ENCODE data around the gene CD99L2. TPM values are rescaled to one million over a fixed set of nuclear protein-coding genes. Genes with fewer than 3 reads are reported as not detected.

Gene CD99L2
- total RNA-seq, 2 donors from 2014 or later, result 12.3 to 15.4 TPM

- H3K36me3 ChIP-seq, result no peaks in the 10 kb centered on the region
- H3K27me3 ChIP-seq, result no peaks in the 10 kb centered on the region
- intact Hi-C loops (cut with DNase I), result no loop called here
- H3K4me1 ChIP-seq, result no peaks in the 10 kb centered on the region
- no peaks in the 10 kb centered on the region for H3K9me3 ChIP-seq
- H3K9ac ChIP-seq (ENCODE audit: low read depth in 2 of 2, low read length in 2 of 2), result no peak overlapping the region
- DNase-seq, result no peak
- H3K27ac ChIP-seq, result no peak overlapping the region
- H3K4me3 ChIP-seq, result no peak overlapping the region
- no peak for TF ChIP-seq CTCF (IDR thresholded peaks at IDR 0.05)
Observed at GRCh38 chrX:150871341-150871811, 27.1 kb downstream of the CD99L2 start.

GRCh38 chrX:150870487-150871340 is 27.8 kb downstream of the CD99L2 start:
- no peak overlapping the region for H3K4me3 ChIP-seq
- TF ChIP-seq CTCF (IDR thresholded peaks at IDR 0.05), result no peak
- H3K36me3 ChIP-seq, result no peaks in the 10 kb centered on the region
- no peak for DNase-seq
- no peak overlapping the region for H3K9ac ChIP-seq (ENCODE audit: low read depth in 2 of 2, low read length in 2 of 2)
- H3K9me3 ChIP-seq, result no peaks in the 10 kb centered on the region
- no peak overlapping the region for H3K27ac ChIP-seq
- H3K27me3 ChIP-seq, result no peaks in the 10 kb centered on the region
- H3K4me1 ChIP-seq, result no peaks in the 10 kb centered on the region
- intact Hi-C loops (cut with DNase I), result no loop called here

- intact Hi-C loops (cut with DNase I), result no loop called here
- no peaks in the 10 kb centered on the region for H3K27me3 ChIP-seq
- no peaks in the 10 kb centered on the region for H3K4me1 ChIP-seq
- TF ChIP-seq CTCF (IDR thresholded peaks at IDR 0.05), result no peak
- H3K27ac ChIP-seq, result no peak overlapping the region
- no peak for DNase-seq
- H3K36me3 ChIP-seq, result no peaks in the 10 kb centered on the region
- H3K4me3 ChIP-seq, result no peak overlapping the region
- H3K9ac ChIP-seq (ENCODE audit: low read depth in 2 of 2, low read length in 2 of 2), result no peak overlapping the region
- H3K9me3 ChIP-seq, result no peaks in the 10 kb centered on the region
Observed at GRCh38 chrX:150870029-150870428, 28.4 kb downstream of the CD99L2 start.

GRCh38 chrX:150869450-150869849 is 29.0 kb downstream of the CD99L2 start:
- DNase-seq, result no peak
- H3K4me3 ChIP-seq, result no peak overlapping the region
- H3K36me3 ChIP-seq, result no peaks in the 10 kb centered on the region
- no peak for TF ChIP-seq CTCF (IDR thresholded peaks at IDR 0.05)
- H3K9me3 ChIP-seq, result no peaks in the 10 kb centered on the region
- no peaks in the 10 kb centered on the region for H3K27me3 ChIP-seq
- intact Hi-C loops (cut with DNase I), result no loop called here
- H3K27ac ChIP-seq, result no peak overlapping the region
- no peak overlapping the region for H3K9ac ChIP-seq (ENCODE audit: low read depth in 2 of 2, low read length in 2 of 2)
- no peaks in the 10 kb centered on the region for H3K4me1 ChIP-seq

GRCh38 chrX:150868625-150869024 is 29.8 kb downstream of the CD99L2 start:
- Histone ChIP-seq H3K4me1 (no peaks in the 10 kb centered on the region), H3K27me3 (no peaks in the 10 kb centered on the region), H3K9me3 (no peaks in the 10 kb centered on the region), H3K36me3 (no peaks in the 10 kb centered on the region), H3K27ac (no peak overlapping the region), H3K9ac (ENCODE audit: low read depth in 2 of 2, low read length in 2 of 2) (no peak overlapping the region), H3K4me3 (no peak overlapping the region)
- intact Hi-C loops (cut with DNase I), result no loop called here
- DNase-seq, result no peak
- no peak for TF ChIP-seq CTCF (IDR thresholded peaks at IDR 0.05)
